Progenitor cell of endocrine pancreas (in vitro differentiated cells): ENCODE results near the gene SCIN. TPM values are rescaled to one million over a fixed set of nuclear protein-coding genes. Genes with fewer than 3 reads are reported as not detected.

Source experiments
- DNase-seq: peaks from one replicate; pipeline ENCODE4 v3.0.0; 2021; ENCODE audit warnings: low spot score; ENCODE audit not compliant: unreplicated experiment
- H3K27ac Mint-ChIP-seq: 2 replicates; pipeline ENCODE4 v1.8.0; 2021; ENCODE audit warnings: mild to moderate bottlenecking, moderate library complexity, mixed read lengths
- H3K27me3 Mint-ChIP-seq: 2 replicates; pipeline ENCODE4 v1.8.0; 2021; ENCODE audit warnings: mixed read lengths
- H3K36me3 Mint-ChIP-seq: 2 replicates; pipeline ENCODE4 v1.8.0; 2022; ENCODE audit warnings: mixed read lengths; ENCODE audit not compliant: insufficient read depth
- H3K4me1 Mint-ChIP-seq: 2 replicates; pipeline ENCODE4 v1.8.0; 2021; ENCODE audit warnings: low read depth, mixed read lengths
- H3K4me3 Mint-ChIP-seq: 2 replicates; pipeline ENCODE4 v1.8.0; 2021; ENCODE audit warnings: low read depth, mild to moderate bottlenecking, moderate library complexity, mixed read lengths
- H3K9me3 Mint-ChIP-seq: 2 replicates; pipeline ENCODE4 v1.8.0; 2021; ENCODE audit warnings: low read depth, mixed read lengths
- total RNA-seq: library from RNA; stranded (reverse); gene quantifications from 2 replicates; pipeline ENCODE4 v1.2.1, GENCODE V29; 2021
- TF ChIP-seq, protein P1 (sequence below): fragments of 200-600 bp; sonication (generic); IDR thresholded peaks from one replicate; pipeline ENCODE4 v1.5.0; 2021; ENCODE audit warnings: antibody characterized with exemption, mild to moderate bottlenecking; ENCODE audit not compliant: unreplicated experiment

The SCIN gene
- total RNA-seq, 1 donor from 2014 or later, result 0.10 TPM

DNA sequence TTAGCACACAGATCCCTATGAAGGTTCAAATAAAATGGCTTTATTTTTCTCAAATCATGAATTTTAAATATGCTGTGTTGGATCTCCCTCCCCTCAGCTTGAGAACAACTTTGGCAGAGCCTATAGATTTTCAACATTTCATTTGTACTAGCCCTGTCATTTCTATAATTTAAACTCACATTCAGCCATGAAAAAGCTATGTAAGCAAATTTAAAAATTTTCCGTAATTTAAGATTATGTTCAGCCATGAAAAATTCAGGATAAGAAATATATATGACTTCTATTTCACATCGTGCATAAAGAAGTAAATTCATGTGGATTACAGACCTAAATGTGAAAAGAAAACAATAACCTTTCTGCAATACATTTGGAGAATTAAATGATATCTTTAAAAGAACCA, 36.5 kb upstream of the SCIN start:
- Mint-ChIP-seq H3K4me1 (no peaks in the 10 kb centered on the region), H3K27ac (no peak overlapping the region), H3K9me3 (peaks cover 12% of the 10 kb centered on the region), H3K27me3 (no peaks in the 10 kb centered on the region), H3K4me3 (no peak overlapping the region), H3K36me3 (no peaks in the 10 kb centered on the region)
- TF ChIP-seq, protein P1, sequence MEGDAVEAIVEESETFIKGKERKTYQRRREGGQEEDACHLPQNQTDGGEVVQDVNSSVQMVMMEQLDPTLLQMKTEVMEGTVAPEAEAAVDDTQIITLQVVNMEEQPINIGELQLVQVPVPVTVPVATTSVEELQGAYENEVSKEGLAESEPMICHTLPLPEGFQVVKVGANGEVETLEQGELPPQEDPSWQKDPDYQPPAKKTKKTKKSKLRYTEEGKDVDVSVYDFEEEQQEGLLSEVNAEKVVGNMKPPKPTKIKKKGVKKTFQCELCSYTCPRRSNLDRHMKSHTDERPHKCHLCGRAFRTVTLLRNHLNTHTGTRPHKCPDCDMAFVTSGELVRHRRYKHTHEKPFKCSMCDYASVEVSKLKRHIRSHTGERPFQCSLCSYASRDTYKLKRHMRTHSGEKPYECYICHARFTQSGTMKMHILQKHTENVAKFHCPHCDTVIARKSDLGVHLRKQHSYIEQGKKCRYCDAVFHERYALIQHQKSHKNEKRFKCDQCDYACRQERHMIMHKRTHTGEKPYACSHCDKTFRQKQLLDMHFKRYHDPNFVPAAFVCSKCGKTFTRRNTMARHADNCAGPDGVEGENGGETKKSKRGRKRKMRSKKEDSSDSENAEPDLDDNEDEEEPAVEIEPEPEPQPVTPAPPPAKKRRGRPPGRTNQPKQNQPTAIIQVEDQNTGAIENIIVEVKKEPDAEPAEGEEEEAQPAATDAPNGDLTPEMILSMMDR, result no peak
- DNase-seq, result no peak

DNA sequence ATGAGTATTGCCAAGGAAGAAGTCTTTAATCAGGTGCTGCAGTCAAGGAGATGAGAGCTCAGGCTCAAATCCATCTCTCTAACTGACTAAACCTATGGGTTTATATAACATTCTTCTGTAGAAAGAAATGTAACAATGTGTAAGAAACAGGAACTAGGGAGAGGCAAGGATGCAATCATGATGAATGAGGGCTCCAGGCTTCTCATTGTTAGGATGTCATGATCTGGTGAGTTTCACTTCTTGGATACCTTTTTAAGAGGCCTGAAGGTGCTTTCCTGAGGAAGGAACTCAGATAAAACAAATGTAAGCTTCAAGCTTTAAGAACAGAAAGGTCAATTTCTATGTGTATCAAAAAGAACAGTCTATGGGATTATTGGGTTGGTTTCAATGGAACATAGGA, 30.8 kb upstream of the SCIN start:
- Mint-ChIP-seq H3K27ac (no peak overlapping the region), H3K4me3 (no peak overlapping the region), H3K9me3 (peaks cover 12% of the 10 kb centered on the region), H3K4me1 (peaks cover 2% of the 10 kb centered on the region), H3K27me3 (no peaks in the 10 kb centered on the region), H3K36me3 (no peaks in the 10 kb centered on the region)
- no peak for DNase-seq
- TF ChIP-seq, protein P1, result no peak

GRCh38 chr7:12540850-12541249, 29.7 kb upstream of the SCIN start:
- Mint-ChIP-seq H3K4me3 (no peak overlapping the region), H3K9me3 (peaks cover 7% of the 10 kb centered on the region), H3K36me3 (no peaks in the 10 kb centered on the region), H3K27me3 (no peaks in the 10 kb centered on the region), H3K27ac (no peak overlapping the region), H3K4me1 (peaks cover 2% of the 10 kb centered on the region)
- DNase-seq, result no peak
- TF ChIP-seq, protein P1, result no peak

- no peaks in the 10 kb centered on the region for H3K9me3 Mint-ChIP-seq
- DNase-seq, result no peak
- H3K36me3 Mint-ChIP-seq, result no peaks in the 10 kb centered on the region
- H3K27ac Mint-ChIP-seq, result no peak overlapping the region
- H3K27me3 Mint-ChIP-seq, result no peaks in the 10 kb centered on the region
- no peak overlapping the region for H3K4me3 Mint-ChIP-seq
- peaks cover 2% of the 10 kb centered on the region for H3K4me1 Mint-ChIP-seq
- TF ChIP-seq, protein P1, result no peak
These were observed 26.9 kb upstream of the SCIN start for GRCh38 chr7:12543586-12543985.

DNA sequence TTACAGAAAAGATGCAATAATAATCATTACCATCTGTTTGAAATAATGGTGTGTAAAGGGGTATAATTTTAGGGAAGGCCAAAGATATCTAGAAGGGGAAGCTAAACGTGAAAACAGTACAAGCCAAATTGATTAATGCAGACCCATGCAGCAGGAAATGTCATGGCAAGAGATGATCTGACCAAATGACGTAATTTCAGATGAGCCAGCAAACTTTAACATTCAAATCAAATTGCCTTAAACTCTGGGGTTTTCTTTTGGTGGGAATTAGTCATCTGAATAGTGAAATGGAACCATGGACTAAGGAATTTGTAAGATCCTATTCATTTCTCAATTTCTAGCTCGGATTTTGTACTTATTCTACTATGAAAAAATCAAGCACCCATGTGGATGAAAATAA, 21.4 kb upstream of the SCIN start:
- DNase-seq, result no peak
- no peaks in the 10 kb centered on the region for H3K27me3 Mint-ChIP-seq
- no peak overlapping the region for H3K27ac Mint-ChIP-seq
- H3K9me3 Mint-ChIP-seq, result no peaks in the 10 kb centered on the region
- H3K36me3 Mint-ChIP-seq, result no peaks in the 10 kb centered on the region
- H3K4me1 Mint-ChIP-seq, result peaks cover 2% of the 10 kb centered on the region
- H3K4me3 Mint-ChIP-seq, result no peak overlapping the region
- TF ChIP-seq, protein P1, result no peak

GRCh38 chr7:12550956-12551355, 19.6 kb upstream of the SCIN start:
- Mint-ChIP-seq H3K27ac (no peak overlapping the region), H3K4me3 (no peak overlapping the region), H3K36me3 (no peaks in the 10 kb centered on the region), H3K27me3 (no peaks in the 10 kb centered on the region), H3K4me1 (no peaks in the 10 kb centered on the region), H3K9me3 (no peaks in the 10 kb centered on the region)
- DNase-seq, result no peak
- TF ChIP-seq, protein P1, result no peak
